GM23338 (cell line): ENCODE results near the gene ZBTB8A. TPM values are rescaled to one million over a fixed set of nuclear protein-coding genes. Genes with fewer than 3 reads are reported as not detected.

Experiments used
- ATAC-seq: fragments of 200-7000 bp; cut with Tn5 transposase; 3 replicates; pipeline ENCODE4 v1.9.1; 2020
- DNase-seq: peaks from one replicate; pipeline ENCODE4 v3.0.0-alpha.2; 2015; ENCODE audit warnings: low spot score
- H2AFZ ChIP-seq: fragments of 200-600 bp; sonication (generic); 2 replicates; pipeline ENCODE4 v1.8.0; 2016; ENCODE audit warnings: antibody characterized with exemption, mild to moderate bottlenecking, moderate library complexity
- H3F3A ChIP-seq: fragments of 200-600 bp; sonication (generic); replicated peaks from 2 replicates; pipeline ENCODE4 v1.8.0; 2017; ENCODE audit warnings: antibody characterized with exemption, mixed run types, low read depth
- H3K27ac ChIP-seq: fragments of 200-600 bp; sonication (generic); 2 replicates; pipeline ENCODE4 v1.6.1; 2016; ENCODE audit warnings: low read depth
- H3K27me3 ChIP-seq: fragments of 200-600 bp; sonication (generic); 2 replicates; pipeline ENCODE4 v1.8.0; 2016; ENCODE audit warnings: mild to moderate bottlenecking, mixed run types, moderate library complexity; ENCODE audit not compliant: insufficient read depth
- H3K36me3 ChIP-seq: fragments of 200-600 bp; sonication (generic); 2 replicates; pipeline ENCODE4 v1.8.0; 2016; ENCODE audit warnings: mild to moderate bottlenecking; ENCODE audit not compliant: insufficient read depth
- H3K4me1 ChIP-seq: fragments of 200-600 bp; sonication (generic); 2 replicates; pipeline ENCODE4 v1.8.0; 2016; ENCODE audit warnings: mild to moderate bottlenecking, moderate library complexity; ENCODE audit not compliant: insufficient read depth
- H3K4me2 ChIP-seq: fragments of 200-600 bp; sonication (generic); 2 replicates; pipeline ENCODE4 v1.7.1; 2017; ENCODE audit warnings: mixed run types
- H3K4me3 ChIP-seq: fragments of 200-600 bp; sonication (generic); 2 replicates; pipeline ENCODE4 v1.6.1; 2016; ENCODE audit warnings: mixed run types
- H3K79me2 ChIP-seq: fragments of 200-600 bp; sonication (generic); replicated peaks from 2 replicates; pipeline ENCODE4 v1.8.0; 2017; ENCODE audit warnings: mild to moderate bottlenecking; ENCODE audit not compliant: insufficient read depth
- H3K9me2 ChIP-seq: fragments of 200-600 bp; sonication (generic); 2 replicates; pipeline ENCODE4 v1.8.0; 2017; ENCODE audit not compliant: insufficient read depth
- H4K20me1 ChIP-seq: fragments of 200-600 bp; sonication (generic); replicated peaks from 2 replicates; pipeline ENCODE4 v1.8.0; 2017; ENCODE audit warnings: mild to moderate bottlenecking; ENCODE audit not compliant: insufficient read depth
- H3K27ac Mint-ChIP-seq: 2 replicates; pipeline ENCODE4 v1.8.0; 2020; ENCODE audit warnings: inconsistent platforms, mild to moderate bottlenecking, moderate library complexity, mixed read lengths
- H3K27me3 Mint-ChIP-seq: 3 replicates; pipeline ENCODE4 v1.8.0; 2022; ENCODE audit warnings: low read depth, mild to moderate bottlenecking, moderate library complexity, mixed read lengths, inconsistent platforms; ENCODE audit not compliant: insufficient read depth, poor library complexity
- H3K36me3 Mint-ChIP-seq: 3 replicates; pipeline ENCODE4 v1.8.0; 2021; ENCODE audit warnings: low read depth, mild to moderate bottlenecking, inconsistent platforms, moderate library complexity, mixed read lengths
- H3K4me1 Mint-ChIP-seq: 3 replicates; pipeline ENCODE4 v1.8.0; 2020; ENCODE audit warnings: mild to moderate bottlenecking, inconsistent platforms, mixed read lengths
- H3K4me3 Mint-ChIP-seq: 3 replicates; pipeline ENCODE4 v1.8.0; 2021; ENCODE audit warnings: moderate library complexity, mild to moderate bottlenecking, inconsistent platforms, mixed read lengths
- H3K9me3 Mint-ChIP-seq: 3 replicates; pipeline ENCODE4 v1.8.0; 2020; ENCODE audit warnings: moderate library complexity, mild to moderate bottlenecking, inconsistent platforms, mixed read lengths
- ETS1 ChIP-seq: IDR thresholded peaks from 2 replicates; pipeline ENCODE4 v1.6.1; 2016; ENCODE audit warnings: antibody characterized with exemption
- STAT1 ChIP-seq: IDR thresholded peaks from one replicate; pipeline ENCODE4 v1.6.1; 2016; ENCODE audit warnings: antibody characterized with exemption; ENCODE audit not compliant: unreplicated experiment
- ZNF462 ChIP-seq: fragments of 250-450 bp; sonication (Bioruptor Pico); IDR thresholded peaks from 2 replicates; pipeline ENCODE4 v1.5.0; 2020; ENCODE audit warnings: mild to moderate bottlenecking, moderate library complexity
- polyA plus RNA-seq: library from polyadenylated mRNA; unstranded; fragments of >200 nt; fragmentation: Nextera tagmentation; extraction: Ambion mirVana; gene quantifications from 2 replicates; pipeline ENCODE4 v1.2.1, GENCODE V29; 2016
- total RNA-seq: library from RNA; depleted of rRNA; stranded (reverse); fragments of >200 nt; shearing (Covaris generic); gene quantifications from 2 replicates; pipeline ENCODE4 v1.2.3, GENCODE V29; 2014

ZBTB8A gene
- total and polyA plus RNA-seq, 2 experiments from 2014 or later, result 6.1 to 8.4 TPM

- peak overlapping the region; percentile 84 for H3K27ac Mint-ChIP-seq
- H3K27ac ChIP-seq, result peak overlapping the region; percentile 63
Observed at GRCh38 chr1:32632829-32633228, 93.6 kb downstream of the ZBTB8A start.

More at GRCh38 chr1:32632829-32633228, 93.6 kb downstream of the ZBTB8A start:
- ATAC-seq (peak; percentile 50), DNase-seq (peak; percentile 41)
- Histone ChIP-seq H3K27me3 (no peaks in the 10 kb centered on the region), H2AFZ (no peak overlapping the region), H4K20me1 (peaks cover 6% of the 10 kb centered on the region), H3K79me2 (peaks cover 48% of the 10 kb centered on the region), H3K4me1 (peaks cover 55% of the 10 kb centered on the region), H3K36me3 (peaks cover 5% of the 10 kb centered on the region; the same call in 1 of the 2 replicates), H3K9me2 (no peaks in the 10 kb centered on the region), H3K4me3 (peak overlapping the region; percentile 26), H3F3A (peaks cover 17% of the 10 kb centered on the region; the same call in 1 of the 2 replicates), H3K4me2 (peak overlapping the region; percentile 44)
- Mint-ChIP-seq H3K36me3 (peaks cover 17% of the 10 kb centered on the region; the same call in 2 of the 3 replicates), H3K4me3 (peak overlapping the region; percentile 36), H3K9me3 (no peaks in the 10 kb centered on the region), H3K27me3 (peaks cover 6% of the 10 kb centered on the region), H3K4me1 (peaks cover 41% of the 10 kb centered on the region)
- TF ChIP-seq ETS1, result no peak
- no peak for TF ChIP-seq ZNF462
- TF ChIP-seq STAT1, result no peak
